SK-N-SH (cell line): ENCODE data around the gene MOCS2. TPM values are rescaled to one million over a fixed set of nuclear protein-coding genes. Genes with fewer than 3 reads are reported as not detected.
A peak's percentile ranks its signal among the peaks of the same experiment; 100 is the strongest.

Source experiments
- CTCF ChIA-PET: fragments of 300-600, 350-600 bp; formaldehyde crosslinking; extraction: SDS; loops from one replicate; lab custom pipeline; 2021; lab: Yijun Ruan, JAX
- POLR2A ChIA-PET: fragments of 350-600 bp; sonication (Branson Sonifier 250); formaldehyde crosslinking; extraction: SDS; loops from one replicate; lab custom pipeline; 2020; ENCODE audit warnings: antibody characterized with exemption, inconsistent platforms; lab: Yijun Ruan, JAX
- DNase-seq: peaks from one replicate; pipeline ENCODE4 v3.0.0; 2012
- H2AFZ ChIP-seq: fragments of 200-600 bp; sonication (generic); 2 replicates; pipeline ENCODE4 v1.8.1; 2016; ENCODE audit warnings: antibody characterized with exemption, mild to moderate bottlenecking, low read depth
- H3F3A ChIP-seq: fragments of 200-600 bp; sonication (generic); replicated peaks from 2 replicates; pipeline ENCODE3; 2016; ENCODE audit warnings: antibody characterized with exemption, mild to moderate bottlenecking; ENCODE audit not compliant: insufficient read depth
- H3K27ac ChIP-seq, 2 experiments: fragments of 200-500 bp in 1 of 2; fragments of 200-600 bp in 1 of 2; sonication (Bioruptor generic) in 1 of 2; sonication (generic), shearing (Covaris generic) in 1 of 2; 2 replicates each; pipeline versions ENCODE4 v1.5.1 to v1.6.1; 2014 to 2016; ENCODE audit warnings: low read depth in 2 of 2, inconsistent platforms in 1 of 2, low read length in 1 of 2, mild to moderate bottlenecking in 1 of 2, mixed read lengths in 1 of 2
- H3K27me3 ChIP-seq: fragments of 200-600 bp; sonication (generic), shearing (Covaris generic); 2 replicates; pipeline ENCODE4 v1.6.1; 2016; ENCODE audit warnings: mixed run types; ENCODE audit not compliant: insufficient read depth
- H3K36me3 ChIP-seq, 2 experiments: fragments of 200-500 bp in 1 of 2; fragments of 200-600 bp in 1 of 2; sonication (Bioruptor generic) in 1 of 2; sonication (generic) in 1 of 2; replicated peaks in 1 of 2; 2 replicates each; pipeline versions ENCODE3 to v1.5.1; 2014 to 2016; ENCODE audit warnings: low read length in 1 of 2, mild to moderate bottlenecking in 1 of 2; ENCODE audit not compliant: insufficient read depth in 2 of 2, control insufficient read depth in 1 of 2
- H3K4me1 ChIP-seq, 2 experiments: fragments of 200-500 bp in 1 of 2; fragments of 200-600 bp in 1 of 2; sonication (Bioruptor generic) in 1 of 2; sonication (generic), shearing (Covaris generic) in 1 of 2; 2 replicates each; pipeline versions ENCODE4 v1.5.1 to v1.6.1; 2014 to 2016; ENCODE audit warnings: low read depth in 1 of 2, low read length in 1 of 2, mixed run types in 1 of 2; ENCODE audit not compliant: insufficient read depth in 2 of 2, control insufficient read depth in 1 of 2
- H3K4me2 ChIP-seq: fragments of 200-600 bp; sonication (generic), shearing (Covaris generic); 2 replicates; pipeline ENCODE4 v1.6.1; 2017; ENCODE audit warnings: mixed run types
- H3K4me3 ChIP-seq, 2 experiments: fragments of 200-500 bp in 1 of 2; fragments of 200-600 bp in 1 of 2; sonication (Bioruptor generic) in 1 of 2; sonication (generic), shearing (Covaris generic) in 1 of 2; 2 replicates each; pipeline versions ENCODE4 v1.5.1 to v1.8.1; 2014 to 2016; ENCODE audit warnings: low read depth in 2 of 2, inconsistent platforms in 1 of 2, low read length in 1 of 2, mild to moderate bottlenecking in 1 of 2, mixed read lengths in 1 of 2, moderate library complexity in 1 of 2
- H3K79me2 ChIP-seq: fragments of 200-600 bp; sonication (generic); 2 replicates; pipeline ENCODE4 v1.8.1; 2017; ENCODE audit warnings: mild to moderate bottlenecking; ENCODE audit not compliant: insufficient read depth
- H3K9ac ChIP-seq: fragments of 200-600 bp; sonication (generic); 2 replicates; pipeline ENCODE4 v1.6.1; 2017; ENCODE audit warnings: mixed run types
- H3K9me2 ChIP-seq: fragments of 200-600 bp; sonication (generic); 2 replicates; pipeline ENCODE4 v1.6.1; 2017; ENCODE audit warnings: mixed run types
- H3K9me3 ChIP-seq: fragments of 200-600 bp; sonication (generic); 2 replicates; pipeline ENCODE4 v1.6.1; 2017; ENCODE audit warnings: mixed run types, mild to moderate bottlenecking, moderate library complexity
- H4K20me1 ChIP-seq: fragments of 200-600 bp; sonication (generic); 2 replicates; pipeline ENCODE4 v1.6.1; 2017; ENCODE audit warnings: mild to moderate bottlenecking, mixed run types; ENCODE audit not compliant: insufficient read depth
- FOXJ3 ChIP-seq: sonication (generic); formaldehyde crosslinking; IDR thresholded peaks from 2 replicates; pipeline ENCODE4 v1.5.1; 2020; ENCODE audit warnings: mild to moderate bottlenecking, missing genetic modification reagents
- GABPA ChIP-seq: IDR thresholded peaks from 2 replicates; pipeline ENCODE4 v1.4.0; 2012; ENCODE audit warnings: low read depth, mild to moderate bottlenecking
- JUND ChIP-seq: IDR thresholded peaks from 2 replicates; pipeline ENCODE4 v1.4.0; 2012
- MEF2A ChIP-seq: IDR thresholded peaks from 2 replicates; pipeline ENCODE4 v1.4.0; 2012; ENCODE audit warnings: low read depth, borderline replicate concordance
- NRF1 ChIP-seq: IDR thresholded peaks from 2 replicates; pipeline ENCODE4 v1.6.1; 2012; ENCODE audit warnings: low read depth, mild to moderate bottlenecking, low read length
- RAD21 ChIP-seq: IDR thresholded peaks from 2 replicates; pipeline ENCODE4 v1.6.1; 2012; ENCODE audit warnings: mild to moderate bottlenecking, low read length
- RCOR1 ChIP-seq: fragments of 150-350 bp; IDR thresholded peaks from 2 replicates; pipeline ENCODE4 v1.6.1; 2017; ENCODE audit warnings: antibody characterized with exemption, low read length
- RXRA ChIP-seq: IDR thresholded peaks from 2 replicates; pipeline ENCODE4 v1.4.0; 2012; ENCODE audit warnings: low read depth, mild to moderate bottlenecking, borderline replicate concordance
- SIN3A ChIP-seq: IDR thresholded peaks from 2 replicates; pipeline ENCODE4 v1.6.1; 2012; ENCODE audit warnings: low read depth, mild to moderate bottlenecking, low read length, moderate library complexity, borderline replicate concordance
- SMC3 ChIP-seq: IDR thresholded peaks from 2 replicates; pipeline ENCODE4 v1.6.1; 2012; ENCODE audit warnings: low read depth, low read length, improper control_type of control experiment
- TCF12 ChIP-seq: IDR thresholded peaks from 2 replicates; pipeline ENCODE4 v1.4.0; 2012
- TEAD4 ChIP-seq: IDR thresholded peaks from 2 replicates; pipeline ENCODE4 v1.4.0; 2012; ENCODE audit warnings: mild to moderate bottlenecking, borderline replicate concordance; ENCODE audit not compliant: insufficient read depth
- YY1 ChIP-seq: IDR thresholded peaks from 2 replicates; pipeline ENCODE4 v1.4.0; 2012; ENCODE audit warnings: low read depth, mild to moderate bottlenecking
- WGBS: methylation state at CpG from one replicate; pipeline ENCODE4 v1.1.6; 2017; ENCODE audit warnings: low lambda C conversion rate; 5-methylcytosine and 5-hydroxymethylcytosine counted together
- polyA plus RNA-seq, 3 experiments: library from polyadenylated mRNA; depleted of rRNA; stranded (reverse); fragments of >200 nt; gene quantifications; 2 replicates each; pipeline ENCODE4 v1.2.3, GENCODE V29; 2012
- TF ChIP-seq, protein P1 (sequence below): fragments of 150-350 bp; IDR thresholded peaks from 2 replicates; pipeline ENCODE4 v1.6.1; 2016; ENCODE audit warnings: mild to moderate bottlenecking, low read depth, low read length
- TF ChIP-seq, protein P2 (sequence below): IDR thresholded peaks from 2 replicates; pipeline ENCODE4 v1.4.0; 2012; ENCODE audit warnings: low read depth, borderline replicate concordance
- TF ChIP-seq, protein P3 (sequence below): IDR thresholded peaks from 2 replicates; pipeline ENCODE4 v1.6.1; 2012; ENCODE audit warnings: mild to moderate bottlenecking, low read depth, low read length, moderate library complexity
- TF ChIP-seq, protein P4 (sequence below): IDR thresholded peaks from 2 replicates; pipeline ENCODE4; 2012

MOCS2 gene
- polyA plus RNA-seq, 1 of the 3 experiments (the other 2 are of a cell fraction), result 26.4 TPM

DNA sequence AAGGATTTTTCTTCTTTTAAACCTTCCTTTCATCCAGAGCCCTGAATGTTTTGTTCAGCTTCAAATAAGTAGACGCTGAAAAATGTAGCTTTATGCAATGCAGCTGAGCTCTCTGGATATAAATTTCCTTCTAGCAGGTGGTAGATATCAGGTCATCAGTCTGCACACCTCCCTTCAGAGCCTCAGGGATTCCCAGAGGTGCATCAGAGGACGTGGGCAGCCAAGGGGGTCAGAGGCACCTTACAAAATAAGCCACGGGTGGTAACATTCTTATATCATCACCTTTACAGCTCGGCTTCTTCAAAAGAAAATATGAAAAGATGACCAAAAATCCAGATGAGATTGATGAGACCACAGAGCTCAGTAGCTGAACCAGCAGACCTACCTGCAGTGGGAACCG lies 19.3 kb downstream of the MOCS2 start:
- Histone ChIP-seq H3K9me2 (no peaks in the 10 kb centered on the region), H2AFZ (no peak overlapping the region), H3F3A (peaks cover 52% of the 10 kb centered on the region), H3K79me2 (0 out of 2 replicates have a peak, but pooled peaks cover 3% of the 10 kb centered on the region), H3K27me3 (no peaks in the 10 kb centered on the region), H4K20me1 (no peaks in the 10 kb centered on the region), H3K27ac (peak overlapping the region; percentile 43 to 47; a peak in 2 of 4 replicates), H3K9ac (no peak overlapping the region), H3K4me2 (no peak overlapping the region), H3K4me1 (peaks cover 0 to 25% of the 10 kb centered on the region in 2 experiments; a peak in 3 of 4 replicates), H3K36me3 (peaks cover 39 to 72% of the 10 kb centered on the region in 2 experiments), H3K9me3 (no peaks in the 10 kb centered on the region), H3K4me3 (no peak overlapping the region)
- DNase-seq, result no peak
- ChIA-PET POLR2A (no interaction called here), CTCF (interaction anchor here (1.2 to 3.4 kb wide), 2 partner anchors 9 to 142 kb away, joined by 3 to 20 read pairs; no protein-coding TSS in a partner anchor)
- WGBS, result 93% methylated on average over 5 of the region's 5 CpGs
- TF ChIP-seq NRF1, result no peak
- no peak for TF ChIP-seq SIN3A
- no peak for TF ChIP-seq SMC3
- TF ChIP-seq GABPA, result no peak
- TF ChIP-seq, protein P1, sequence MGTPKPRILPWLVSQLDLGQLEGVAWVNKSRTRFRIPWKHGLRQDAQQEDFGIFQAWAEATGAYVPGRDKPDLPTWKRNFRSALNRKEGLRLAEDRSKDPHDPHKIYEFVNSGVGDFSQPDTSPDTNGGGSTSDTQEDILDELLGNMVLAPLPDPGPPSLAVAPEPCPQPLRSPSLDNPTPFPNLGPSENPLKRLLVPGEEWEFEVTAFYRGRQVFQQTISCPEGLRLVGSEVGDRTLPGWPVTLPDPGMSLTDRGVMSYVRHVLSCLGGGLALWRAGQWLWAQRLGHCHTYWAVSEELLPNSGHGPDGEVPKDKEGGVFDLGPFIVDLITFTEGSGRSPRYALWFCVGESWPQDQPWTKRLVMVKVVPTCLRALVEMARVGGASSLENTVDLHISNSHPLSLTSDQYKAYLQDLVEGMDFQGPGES, result no peak
- TF ChIP-seq, protein P2, sequence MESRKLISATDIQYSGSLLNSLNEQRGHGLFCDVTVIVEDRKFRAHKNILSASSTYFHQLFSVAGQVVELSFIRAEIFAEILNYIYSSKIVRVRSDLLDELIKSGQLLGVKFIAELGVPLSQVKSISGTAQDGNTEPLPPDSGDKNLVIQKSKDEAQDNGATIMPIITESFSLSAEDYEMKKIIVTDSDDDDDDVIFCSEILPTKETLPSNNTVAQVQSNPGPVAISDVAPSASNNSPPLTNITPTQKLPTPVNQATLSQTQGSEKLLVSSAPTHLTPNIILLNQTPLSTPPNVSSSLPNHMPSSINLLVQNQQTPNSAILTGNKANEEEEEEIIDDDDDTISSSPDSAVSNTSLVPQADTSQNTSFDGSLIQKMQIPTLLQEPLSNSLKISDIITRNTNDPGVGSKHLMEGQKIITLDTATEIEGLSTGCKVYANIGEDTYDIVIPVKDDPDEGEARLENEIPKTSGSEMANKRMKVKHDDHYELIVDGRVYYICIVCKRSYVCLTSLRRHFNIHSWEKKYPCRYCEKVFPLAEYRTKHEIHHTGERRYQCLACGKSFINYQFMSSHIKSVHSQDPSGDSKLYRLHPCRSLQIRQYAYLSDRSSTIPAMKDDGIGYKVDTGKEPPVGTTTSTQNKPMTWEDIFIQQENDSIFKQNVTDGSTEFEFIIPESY, result no peak
- TF ChIP-seq TEAD4, result no peak
- TF ChIP-seq, protein P3, sequence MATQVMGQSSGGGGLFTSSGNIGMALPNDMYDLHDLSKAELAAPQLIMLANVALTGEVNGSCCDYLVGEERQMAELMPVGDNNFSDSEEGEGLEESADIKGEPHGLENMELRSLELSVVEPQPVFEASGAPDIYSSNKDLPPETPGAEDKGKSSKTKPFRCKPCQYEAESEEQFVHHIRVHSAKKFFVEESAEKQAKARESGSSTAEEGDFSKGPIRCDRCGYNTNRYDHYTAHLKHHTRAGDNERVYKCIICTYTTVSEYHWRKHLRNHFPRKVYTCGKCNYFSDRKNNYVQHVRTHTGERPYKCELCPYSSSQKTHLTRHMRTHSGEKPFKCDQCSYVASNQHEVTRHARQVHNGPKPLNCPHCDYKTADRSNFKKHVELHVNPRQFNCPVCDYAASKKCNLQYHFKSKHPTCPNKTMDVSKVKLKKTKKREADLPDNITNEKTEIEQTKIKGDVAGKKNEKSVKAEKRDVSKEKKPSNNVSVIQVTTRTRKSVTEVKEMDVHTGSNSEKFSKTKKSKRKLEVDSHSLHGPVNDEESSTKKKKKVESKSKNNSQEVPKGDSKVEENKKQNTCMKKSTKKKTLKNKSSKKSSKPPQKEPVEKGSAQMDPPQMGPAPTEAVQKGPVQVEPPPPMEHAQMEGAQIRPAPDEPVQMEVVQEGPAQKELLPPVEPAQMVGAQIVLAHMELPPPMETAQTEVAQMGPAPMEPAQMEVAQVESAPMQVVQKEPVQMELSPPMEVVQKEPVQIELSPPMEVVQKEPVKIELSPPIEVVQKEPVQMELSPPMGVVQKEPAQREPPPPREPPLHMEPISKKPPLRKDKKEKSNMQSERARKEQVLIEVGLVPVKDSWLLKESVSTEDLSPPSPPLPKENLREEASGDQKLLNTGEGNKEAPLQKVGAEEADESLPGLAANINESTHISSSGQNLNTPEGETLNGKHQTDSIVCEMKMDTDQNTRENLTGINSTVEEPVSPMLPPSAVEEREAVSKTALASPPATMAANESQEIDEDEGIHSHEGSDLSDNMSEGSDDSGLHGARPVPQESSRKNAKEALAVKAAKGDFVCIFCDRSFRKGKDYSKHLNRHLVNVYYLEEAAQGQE, result no peak
- no peak for TF ChIP-seq MEF2A
- TF ChIP-seq YY1, result no peak
- TF ChIP-seq, protein P4, sequence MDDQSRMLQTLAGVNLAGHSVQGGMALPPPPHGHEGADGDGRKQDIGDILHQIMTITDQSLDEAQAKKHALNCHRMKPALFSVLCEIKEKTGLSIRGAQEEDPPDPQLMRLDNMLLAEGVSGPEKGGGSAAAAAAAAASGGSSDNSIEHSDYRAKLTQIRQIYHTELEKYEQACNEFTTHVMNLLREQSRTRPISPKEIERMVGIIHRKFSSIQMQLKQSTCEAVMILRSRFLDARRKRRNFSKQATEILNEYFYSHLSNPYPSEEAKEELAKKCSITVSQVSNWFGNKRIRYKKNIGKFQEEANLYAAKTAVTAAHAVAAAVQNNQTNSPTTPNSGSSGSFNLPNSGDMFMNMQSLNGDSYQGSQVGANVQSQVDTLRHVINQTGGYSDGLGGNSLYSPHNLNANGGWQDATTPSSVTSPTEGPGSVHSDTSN, result no peak
- TF ChIP-seq TCF12, result no peak
- TF ChIP-seq RXRA, result no peak
- TF ChIP-seq FOXJ3 (CRISPR knock-in tag), result no peak
- TF ChIP-seq JUND, result no peak
- TF ChIP-seq RAD21, result no peak
- no peak for TF ChIP-seq RCOR1
